Ascending aorta (tissue), 2 donors: Measurements from ENCODE around the gene HOXC10. TPM values are rescaled to one million over a fixed set of nuclear protein-coding genes. Genes with fewer than 3 reads are reported as not detected.

ENCODE experiments used
- DNase-seq, 2 donors: peaks; one replicate each; pipeline ENCODE4 v3.0.0-alpha.2; 2019; ENCODE audit warnings: low spot score in 2 of 2
- H3K27ac ChIP-seq, 2 donors: fragments of 200-600 bp; sonication (generic); one replicate each; pipeline ENCODE4 v1.5.1; 2016 to 2017; ENCODE audit warnings: mild to moderate bottlenecking in 1 of 2
- H3K27me3 ChIP-seq: fragments of 200-600 bp; sonication (generic); one replicate; pipeline ENCODE4 v1.5.1; 2017
- H3K36me3 ChIP-seq, 2 donors: fragments of 200-600 bp; sonication (generic); one replicate each; pipeline ENCODE4 v1.5.1; 2016
- H3K4me1 ChIP-seq, 2 donors: fragments of 200-600 bp; sonication (generic); one replicate each; pipeline ENCODE4 v1.5.1; 2016 to 2017; ENCODE audit warnings: mild to moderate bottlenecking in 1 of 2
- H3K4me3 ChIP-seq, 2 donors: fragments of 200-600 bp; sonication (generic); one replicate each; pipeline ENCODE4 v1.5.1; 2016 to 2017; ENCODE audit warnings: mild to moderate bottlenecking in 1 of 2
- H3K9me3 ChIP-seq, 2 donors: fragments of 200-600 bp; sonication (generic); one replicate each; pipeline ENCODE4 v1.5.1; 2016
- CTCF ChIP-seq, 3 experiments: fragments of 200-600 bp in 2 of 3; fragments of 450-650 bp in 1 of 3; sonication (generic) in 2 of 3; IDR thresholded peaks; one replicate each; pipeline ENCODE4 v1.5.1; 2016 to 2019; ENCODE audit warnings: antibody characterized with exemption in 3 of 3, mild to moderate bottlenecking in 1 of 3, moderate library complexity in 1 of 3
- intact Hi-C: fragments of 100-400 bp; cut with DNase I; formaldehyde crosslinking; loops from one replicate; pipeline ENCODE4 v1.15.1; 2023
- total RNA-seq: library from RNA; depleted of rRNA; stranded (reverse); fragments of >200 nt; gene quantifications from one replicate; pipeline ENCODE4 v1.1.0, GENCODE V29; 2016

Gene HOXC10
- total RNA-seq, 1 donor from 2014 or later = not detected

- no peaks in the 10 kb centered on the region for H3K36me3 ChIP-seq
- intact Hi-C loops = no loop called here
- no peak overlapping the region for H3K27ac ChIP-seq
- H3K9me3 ChIP-seq = no peaks in the 10 kb centered on the region
- no peak overlapping the region for H3K4me3 ChIP-seq
- peaks cover 0 to 6% of the 10 kb centered on the region in 2 donors for H3K4me1 ChIP-seq
- no peak for TF ChIP-seq CTCF (IDR thresholded peaks at IDR 0.05)
- DNase-seq = no peak
- H3K27me3 ChIP-seq = peaks cover 4% of the 10 kb centered on the region
Measured at GRCh38 chr12:54022960-54023884, 38.3 kb downstream of the HOXC10 start.

GRCh38 chr12:54024127-54024526, 39.2 kb downstream of the HOXC10 start:
- DNase-seq = no peak
- peaks cover 4% of the 10 kb centered on the region for H3K27me3 ChIP-seq
- no peak for TF ChIP-seq CTCF (IDR thresholded peaks at IDR 0.05)
- intact Hi-C loops = no loop called here
- H3K9me3 ChIP-seq = no peaks in the 10 kb centered on the region
- H3K4me3 ChIP-seq = no peak overlapping the region
- no peaks in the 10 kb centered on the region for H3K36me3 ChIP-seq
- peaks cover 0 to 6% of the 10 kb centered on the region in 2 donors for H3K4me1 ChIP-seq
- H3K27ac ChIP-seq = no peak overlapping the region

- peaks cover 0 to 6% of the 10 kb centered on the region in 2 donors for H3K4me1 ChIP-seq
- no peak overlapping the region for H3K27ac ChIP-seq
- H3K36me3 ChIP-seq = no peaks in the 10 kb centered on the region
- intact Hi-C loops = no loop called here
- no peak for DNase-seq
- H3K4me3 ChIP-seq = no peak overlapping the region
- no peaks in the 10 kb centered on the region for H3K9me3 ChIP-seq
- no peak for TF ChIP-seq CTCF (IDR thresholded peaks at IDR 0.05)
- H3K27me3 ChIP-seq = peaks cover 4% of the 10 kb centered on the region
Measured at GRCh38 chr12:54024581-54025305, 39.8 kb downstream of the HOXC10 start.

GRCh38 chr12:54025499-54026405, 40.8 kb downstream of the HOXC10 start:
- Histone ChIP-seq H3K4me1 (peaks cover 0 to 2% of the 10 kb centered on the region in 2 donors), H3K27ac (no peak overlapping the region), H3K9me3 (no peaks in the 10 kb centered on the region), H3K27me3 (peaks cover 4% of the 10 kb centered on the region), H3K36me3 (no peaks in the 10 kb centered on the region), H3K4me3 (no peak overlapping the region)
- DNase-seq = no peak
- no peak for TF ChIP-seq CTCF (IDR thresholded peaks at IDR 0.05)
- intact Hi-C loops = no loop called here
